ENCODE results near the gene SPACDR. TPM values are rescaled to one million over a fixed set of nuclear protein-coding genes. Genes with fewer than 3 reads are reported as not detected.

The SPACDR gene
- total and polyA plus RNA-seq, 9 of the 15 experiments (the other 6 are each of a cell fraction or from before 2014, with no cell fraction given), result 0.07 to 0.55 (median 0.14) TPM; not detected in 1

GRCh38 chr7:100510437-100511239 is 46.6 kb upstream of the SPACDR start (continued):
- TF ChIP-seq ETS2 (tag; IDR thresholded peaks at IDR 0.05; ENCODE audit: borderline replicate concordance, poor library complexity, severe bottlenecking) (no peak), MYBL2 (IDR thresholded peaks at IDR 0.05; ENCODE audit: low read depth) (0 out of 2 replicates have a peak, but pooled peaks have one; percentile 26), MYBL2 (CRISPR knock-in tag; IDR thresholded peaks at IDR 0.05; ENCODE audit: borderline replicate concordance) (no peak), POLR3G (IDR thresholded peaks at IDR 0.05; ENCODE audit: extremely low read depth, insufficient read length, insufficient replicate concordance) (no peak), DEAF1 (CRISPR knock-in tag; IDR thresholded peaks at IDR 0.05) (no peak), CCAR2 (IDR thresholded peaks at IDR 0.05; ENCODE audit: low read depth, low read length) (no peak), TRIM28 (IDR thresholded peaks at IDR 0.05) (peak; percentile 18; the same call in 1 of the 2 replicates), ZNF785 (CRISPR knock-in tag; IDR thresholded peaks at IDR 0.05) (no peak), ZNF431 (CRISPR knock-in tag; IDR thresholded peaks at IDR 0.05) (no peak), KDM4B (IDR thresholded peaks at IDR 0.05; ENCODE audit: borderline replicate concordance in 2 of 2, low read depth in 1 of 2) (no peak), MBD2 (IDR thresholded peaks at IDR 0.05; ENCODE audit: borderline replicate concordance, low read depth) (0 out of 2 replicates have a peak, but pooled peaks have one; percentile 50), BHLHE40 (IDR thresholded peaks at IDR 0.05; ENCODE audit: low read length) (no peak), ZFP36 (IDR thresholded peaks at IDR 0.05; ENCODE audit: low read depth, low read length, partially characterized antibody) (no peak), ZNF584 (CRISPR knock-in tag; IDR thresholded peaks at IDR 0.05; ENCODE audit: low read depth) (no peak), CHD4 (IDR thresholded peaks at IDR 0.05; ENCODE audit: insufficient read depth, insufficient replicate concordance, low read depth, low read length, poor library complexity, severe bottlenecking) (no peak), NFRKB (IDR thresholded peaks at IDR 0.05; ENCODE audit: low read depth) (no peak), ESRRA (IDR thresholded peaks at IDR 0.05; ENCODE audit: borderline replicate concordance, low read depth) (no peak), HDAC6 (IDR thresholded peaks at IDR 0.05; ENCODE audit: low read depth, low read length) (no peak), FOS (IDR thresholded peaks at IDR 0.05; ENCODE audit: extremely low read depth, insufficient read length) (no peak), HNRNPLL (IDR thresholded peaks at IDR 0.05; ENCODE audit: low read depth, low read length, poor library complexity, severe bottlenecking) (no peak), PHB2 (IDR thresholded peaks at IDR 0.05; ENCODE audit: low read depth) (peak; percentile 75), ZNF75A (CRISPR knock-in tag; IDR thresholded peaks at IDR 0.05) (no peak), CBX5 (IDR thresholded peaks at IDR 0.05; ENCODE audit: borderline replicate concordance, low read depth) (no peak), RBM39 (optimal IDR thresholded peaks at IDR 0.05; ENCODE audit: low read depth, low read length) (no peak)
- TF ChIP-seq, protein P1, sequence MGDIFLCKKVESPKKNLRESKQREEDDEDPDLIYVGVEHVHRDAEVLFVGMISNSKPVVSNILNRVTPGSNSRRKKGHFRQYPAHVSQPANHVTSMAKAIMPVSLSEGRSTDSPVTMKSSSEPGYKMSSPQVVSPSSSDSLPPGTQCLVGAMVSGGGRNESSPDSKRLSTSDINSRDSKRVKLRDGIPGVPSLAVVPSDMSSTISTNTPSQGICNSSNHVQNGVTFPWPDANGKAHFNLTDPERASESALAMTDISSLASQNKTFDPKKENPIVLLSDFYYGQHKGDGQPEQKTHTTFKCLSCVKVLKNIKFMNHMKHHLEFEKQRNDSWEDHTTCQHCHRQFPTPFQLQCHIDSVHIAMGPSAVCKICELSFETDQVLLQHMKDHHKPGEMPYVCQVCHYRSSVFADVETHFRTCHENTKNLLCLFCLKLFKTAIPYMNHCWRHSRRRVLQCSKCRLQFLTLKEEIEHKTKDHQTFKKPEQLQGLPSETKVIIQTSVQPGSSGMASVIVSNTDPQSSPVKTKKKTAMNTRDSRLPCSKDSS (IDR thresholded peaks at IDR 0.05; ENCODE audit: low read depth, partially characterized antibody), result no peak

Measured in K562 (cell line).